Body of pancreas (tissue), 4 donors: ENCODE data around the gene FOXO3. TPM values are rescaled to one million over a fixed set of nuclear protein-coding genes. Genes with fewer than 3 reads are reported as not detected.

Experiments used
- ATAC-seq: fragments of 150-250 bp; one replicate; pipeline ENCODE4 v1.9.1; 2016
- DNase-seq, 4 donors: peaks; one replicate each; pipeline ENCODE4 v3.0.0-alpha.2; 2019
- H3K27ac ChIP-seq, 4 donors: fragments of 200-600 bp; sonication (generic); 1 replicate in 3 of 4; 2 replicates in 1 of 4; pipeline versions ENCODE4 v1.5.1 to v1.6.1; 2016 to 2019; ENCODE audit warnings: mild to moderate bottlenecking in 1 of 4, mixed read lengths in 1 of 4, moderate library complexity in 1 of 4
- H3K27me3 ChIP-seq, 2 donors: fragments of 200-600 bp; sonication (generic); one replicate each; pipeline ENCODE4 v1.6.0; 2016; ENCODE audit warnings: mild to moderate bottlenecking in 1 of 2
- H3K36me3 ChIP-seq, 2 donors: fragments of 200-600 bp; sonication (generic); replicated peaks in 1 of 2; 2 replicates each; pipeline ENCODE4 v1.5.1; 2016; ENCODE audit warnings: low read depth in 2 of 2; ENCODE audit not compliant: insufficient read depth in 1 of 2
- H3K4me1 ChIP-seq: fragments of 200-600 bp; sonication (generic); one replicate; pipeline ENCODE4 v1.6.0; 2016
- H3K4me3 ChIP-seq, 2 donors: fragments of 200-600 bp; sonication (generic); 1 replicate in 1 of 2; 2 replicates in 1 of 2; pipeline ENCODE4 v1.5.1; 2016 to 2019
- H3K9me3 ChIP-seq, 3 donors: fragments of 200-600 bp; sonication (generic); 1 replicate in 2 of 3; 2 replicates in 1 of 3; pipeline ENCODE4 v1.5.1; 2016
- POLR2A ChIP-seq, 3 donors: fragments of 450-650 bp; IDR thresholded peaks; one replicate each; pipeline ENCODE4 v1.6.1; 2016; ENCODE audit warnings: antibody characterized with exemption in 3 of 3, mild to moderate bottlenecking in 2 of 3
- WGBS, 2 donors: methylation state at CpG; one replicate each; pipeline ENCODE4 v1.1.5; 2017; 5-methylcytosine and 5-hydroxymethylcytosine counted together
- intact Hi-C: fragments of 100-400 bp; cut with DNase I; formaldehyde crosslinking; loops from one replicate; pipeline ENCODE4 v1.15.1; 2023
- total RNA-seq, 2 donors: library from RNA; depleted of rRNA; stranded (reverse); fragments of >200 nt; gene quantifications; one replicate each; pipeline ENCODE4 v1.1.0, GENCODE V29; 2016
- TF ChIP-seq, protein P1 (sequence below), 7 experiments: fragments of 450-650 bp in 4 of 7; fragments of 200-600 bp in 3 of 7; sonication (generic) in 3 of 7; IDR thresholded peaks; one replicate each; pipeline ENCODE4 v1.5.1; 2016 to 2019; ENCODE audit warnings: antibody characterized with exemption in 7 of 7

The FOXO3 gene
- total RNA-seq, 2 donors from 2014 or later: 62.8 to 69.5 TPM

DNA sequence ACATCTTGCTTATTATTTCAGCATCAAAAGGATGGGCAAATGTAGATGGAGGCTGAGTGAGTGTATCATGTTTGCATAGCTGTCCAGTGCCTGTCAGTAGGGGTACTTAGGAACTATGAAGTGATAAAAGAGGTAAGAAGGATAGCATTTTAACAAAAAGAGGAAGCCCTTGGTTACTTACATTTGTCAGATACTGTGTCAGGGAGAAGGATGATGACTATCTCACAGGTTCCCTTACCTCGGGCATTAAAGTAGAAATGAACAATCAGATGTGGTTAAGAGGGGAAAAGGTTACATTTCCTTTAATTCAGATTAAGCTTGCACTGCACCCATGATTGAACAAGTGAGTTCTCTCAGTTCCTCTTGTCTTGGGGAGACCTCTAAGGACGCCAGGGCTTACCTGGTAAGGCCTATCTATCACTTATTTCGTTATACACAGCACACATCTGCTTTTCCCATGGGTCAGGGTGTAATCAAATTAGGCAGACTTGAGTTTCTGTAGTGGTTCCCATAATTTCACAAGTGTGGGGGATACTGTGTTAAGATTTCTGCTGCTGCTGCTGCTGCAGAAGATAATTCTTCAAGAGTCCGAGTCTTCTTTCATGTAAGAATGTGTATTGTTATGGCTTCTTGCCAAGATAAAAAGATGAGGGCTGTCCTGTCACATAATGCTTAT lies 4.5 kb downstream of the FOXO3 start:
- intact Hi-C loops: loop anchor here (5.0 kb wide), 1 partner anchor 217 kb away; no protein-coding TSS in a partner anchor
- peaks cover 0 to 13% of the 10 kb centered on the region in 2 donors for H3K36me3 ChIP-seq
- no peak overlapping the region for H3K4me3 ChIP-seq
- H3K4me1 ChIP-seq: peaks cover 53% of the 10 kb centered on the region
- H3K9me3 ChIP-seq: no peaks in the 10 kb centered on the region
- 11 to 14% methylated on average over 4 of the region's 4 CpGs for WGBS, 2 donors
- peak overlapping the region in 3 of 4 donors; percentile 53 to 99 (median 97) for H3K27ac ChIP-seq
- TF ChIP-seq, protein P1, sequence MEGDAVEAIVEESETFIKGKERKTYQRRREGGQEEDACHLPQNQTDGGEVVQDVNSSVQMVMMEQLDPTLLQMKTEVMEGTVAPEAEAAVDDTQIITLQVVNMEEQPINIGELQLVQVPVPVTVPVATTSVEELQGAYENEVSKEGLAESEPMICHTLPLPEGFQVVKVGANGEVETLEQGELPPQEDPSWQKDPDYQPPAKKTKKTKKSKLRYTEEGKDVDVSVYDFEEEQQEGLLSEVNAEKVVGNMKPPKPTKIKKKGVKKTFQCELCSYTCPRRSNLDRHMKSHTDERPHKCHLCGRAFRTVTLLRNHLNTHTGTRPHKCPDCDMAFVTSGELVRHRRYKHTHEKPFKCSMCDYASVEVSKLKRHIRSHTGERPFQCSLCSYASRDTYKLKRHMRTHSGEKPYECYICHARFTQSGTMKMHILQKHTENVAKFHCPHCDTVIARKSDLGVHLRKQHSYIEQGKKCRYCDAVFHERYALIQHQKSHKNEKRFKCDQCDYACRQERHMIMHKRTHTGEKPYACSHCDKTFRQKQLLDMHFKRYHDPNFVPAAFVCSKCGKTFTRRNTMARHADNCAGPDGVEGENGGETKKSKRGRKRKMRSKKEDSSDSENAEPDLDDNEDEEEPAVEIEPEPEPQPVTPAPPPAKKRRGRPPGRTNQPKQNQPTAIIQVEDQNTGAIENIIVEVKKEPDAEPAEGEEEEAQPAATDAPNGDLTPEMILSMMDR (IDR thresholded peaks at IDR 0.05): no peak
- TF ChIP-seq POLR2A (IDR thresholded peaks at IDR 0.05): no peak
- no peak for DNase-seq
- ATAC-seq: no peak
- H3K27me3 ChIP-seq: no peaks in the 10 kb centered on the region

DNA sequence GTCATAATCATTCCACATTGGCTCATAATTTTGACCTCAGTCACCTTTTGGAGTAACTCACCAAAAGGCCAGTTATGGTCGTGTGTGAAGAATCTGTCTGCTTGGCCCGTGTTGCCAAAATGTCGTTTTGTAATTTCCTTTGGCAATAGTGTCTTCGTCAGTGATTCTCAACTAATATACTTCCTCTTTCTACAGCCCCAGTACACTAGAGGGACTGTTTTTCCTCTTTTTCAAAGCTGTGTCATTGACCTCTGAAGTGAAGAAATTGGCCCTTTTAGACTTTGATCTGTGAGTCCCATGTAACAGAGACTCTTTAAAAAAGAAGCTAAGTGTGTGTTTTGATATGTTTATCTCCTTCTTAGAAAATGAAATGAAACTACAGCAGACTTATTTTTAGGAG lies 5.2 kb downstream of the FOXO3 start:
- H3K9me3 ChIP-seq: no peaks in the 10 kb centered on the region
- peak overlapping the region in 3 of 4 donors; percentile 53 to 99 (median 97) for H3K27ac ChIP-seq
- intact Hi-C loops: loop anchor here (5.0 kb wide), 1 partner anchor 216 kb away; no protein-coding TSS in a partner anchor
- peaks cover 53% of the 10 kb centered on the region for H3K4me1 ChIP-seq
- no peaks in the 10 kb centered on the region for H3K27me3 ChIP-seq
- DNase-seq (peak in 3 of 4 donors; percentile 31 to 79 (median 37)), ATAC-seq (peak; percentile 13)
- WGBS, 2 donors: 0 to 6% methylated on average over 4 of the region's 4 CpGs
- TF ChIP-seq, protein P1 (IDR thresholded peaks at IDR 0.05): peak in 3 of 7 experiments; percentile 29 to 35 (median 33)
- no peak for TF ChIP-seq POLR2A (IDR thresholded peaks at IDR 0.05)
- H3K4me3 ChIP-seq: no peak overlapping the region
- peaks cover 0 to 16% of the 10 kb centered on the region in 2 donors for H3K36me3 ChIP-seq

DNA sequence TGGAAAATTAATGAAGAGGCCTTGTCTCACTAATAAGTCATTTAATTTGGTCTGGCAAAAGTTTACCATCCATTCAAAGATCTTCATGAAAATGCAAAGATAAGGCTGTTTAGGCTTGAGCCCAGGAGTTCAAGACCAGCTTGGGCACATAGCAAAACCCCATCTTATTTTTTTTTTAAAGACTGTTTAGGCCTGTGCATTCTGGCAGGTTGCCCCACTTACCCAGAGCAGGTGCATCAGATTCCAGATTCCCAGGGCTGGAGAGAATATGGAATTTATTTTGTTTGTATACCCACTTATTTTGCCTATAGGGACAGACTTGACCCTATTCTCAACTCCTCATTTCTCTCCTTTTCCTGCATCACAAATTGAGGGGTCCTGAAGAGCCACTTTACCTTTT lies 5.7 kb downstream of the FOXO3 start:
- TF ChIP-seq POLR2A (IDR thresholded peaks at IDR 0.05): no peak
- TF ChIP-seq, protein P1 (IDR thresholded peaks at IDR 0.05): no peak
- no peaks in the 10 kb centered on the region for H3K9me3 ChIP-seq
- H3K36me3 ChIP-seq: peaks cover 0 to 16% of the 10 kb centered on the region in 2 donors
- H3K27me3 ChIP-seq: no peaks in the 10 kb centered on the region
- intact Hi-C loops: loop anchor here (5.0 kb wide), 1 partner anchor 216 kb away; no protein-coding TSS in a partner anchor
- no peak overlapping the region for H3K4me3 ChIP-seq
- ATAC-seq (no peak), DNase-seq (peak; percentile 35 to 77 (median 53))
- H3K27ac ChIP-seq: peak overlapping the region in 2 of 4 donors; percentile 53 to 99
- H3K4me1 ChIP-seq: peaks cover 53% of the 10 kb centered on the region

DNA sequence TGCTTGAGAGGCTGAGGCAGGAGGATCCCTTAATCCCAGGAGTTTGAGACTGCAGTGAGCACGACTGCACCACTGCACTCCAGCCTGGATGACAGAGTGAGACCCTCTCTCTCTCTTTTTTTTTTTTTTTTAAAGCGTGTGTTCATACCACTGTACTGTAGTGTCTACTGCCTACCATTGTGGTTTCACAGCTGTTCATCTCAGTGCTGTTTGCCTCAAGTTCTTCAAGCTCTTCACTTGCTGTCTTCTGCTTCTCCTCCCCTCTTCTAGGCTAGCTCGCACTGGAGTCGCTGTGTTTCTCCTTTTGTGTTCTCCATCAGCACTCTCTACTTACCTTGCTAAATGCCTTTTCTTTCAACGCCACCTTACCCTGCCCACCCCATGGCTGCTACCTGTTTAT lies 7.4 kb downstream of the FOXO3 start:
- no peak for ATAC-seq
- no peak for DNase-seq
- H3K4me1 ChIP-seq: peaks cover 65% of the 10 kb centered on the region
- no peak overlapping the region for H3K27ac ChIP-seq
- WGBS, 2 donors: 86 to 89% methylated on average over 5 of the region's 5 CpGs
- H3K36me3 ChIP-seq: peaks cover 0 to 18% of the 10 kb centered on the region in 2 donors
- H3K4me3 ChIP-seq: no peak overlapping the region
- TF ChIP-seq POLR2A (IDR thresholded peaks at IDR 0.05): no peak
- TF ChIP-seq, protein P1 (IDR thresholded peaks at IDR 0.05): no peak
- intact Hi-C loops: loop anchor here (5.0 kb wide), 1 partner anchor 214 kb away; no protein-coding TSS in a partner anchor
- no peaks in the 10 kb centered on the region for H3K27me3 ChIP-seq
- H3K9me3 ChIP-seq: no peaks in the 10 kb centered on the region
